ENCODE data around the gene PAPSS1.

DNA sequence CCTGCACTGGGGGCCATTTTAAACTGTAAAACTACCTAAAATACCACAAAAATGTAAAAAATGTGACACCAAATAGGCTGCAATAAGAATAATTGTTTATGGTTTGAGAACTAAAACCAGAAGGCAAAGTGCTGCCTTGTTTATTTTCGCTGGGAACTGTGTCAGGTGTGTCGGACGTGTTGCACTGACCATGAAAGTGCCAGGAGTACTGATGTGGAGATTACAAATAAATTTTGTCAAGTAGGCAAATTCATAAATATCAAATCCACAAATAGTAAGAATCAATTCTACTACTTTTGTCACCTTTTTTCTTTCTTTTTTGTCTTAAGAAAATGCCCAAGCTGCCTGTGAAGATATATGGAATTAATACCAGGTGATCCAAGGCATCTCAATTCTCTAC is 37.7 kb downstream of the PAPSS1 start:
- TF ChIP-seq, protein P1, sequence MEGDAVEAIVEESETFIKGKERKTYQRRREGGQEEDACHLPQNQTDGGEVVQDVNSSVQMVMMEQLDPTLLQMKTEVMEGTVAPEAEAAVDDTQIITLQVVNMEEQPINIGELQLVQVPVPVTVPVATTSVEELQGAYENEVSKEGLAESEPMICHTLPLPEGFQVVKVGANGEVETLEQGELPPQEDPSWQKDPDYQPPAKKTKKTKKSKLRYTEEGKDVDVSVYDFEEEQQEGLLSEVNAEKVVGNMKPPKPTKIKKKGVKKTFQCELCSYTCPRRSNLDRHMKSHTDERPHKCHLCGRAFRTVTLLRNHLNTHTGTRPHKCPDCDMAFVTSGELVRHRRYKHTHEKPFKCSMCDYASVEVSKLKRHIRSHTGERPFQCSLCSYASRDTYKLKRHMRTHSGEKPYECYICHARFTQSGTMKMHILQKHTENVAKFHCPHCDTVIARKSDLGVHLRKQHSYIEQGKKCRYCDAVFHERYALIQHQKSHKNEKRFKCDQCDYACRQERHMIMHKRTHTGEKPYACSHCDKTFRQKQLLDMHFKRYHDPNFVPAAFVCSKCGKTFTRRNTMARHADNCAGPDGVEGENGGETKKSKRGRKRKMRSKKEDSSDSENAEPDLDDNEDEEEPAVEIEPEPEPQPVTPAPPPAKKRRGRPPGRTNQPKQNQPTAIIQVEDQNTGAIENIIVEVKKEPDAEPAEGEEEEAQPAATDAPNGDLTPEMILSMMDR (IDR thresholded peaks at IDR 0.05): no peak
- no peak for TF ChIP-seq ZFX (IDR thresholded peaks at IDR 0.05; ENCODE audit: borderline replicate concordance)
